HS-5 (cell line): ENCODE results near the gene CEP104.

Experiments used
- DNase-seq: peaks from one replicate; pipeline ENCODE4 v3.0.0-alpha.2; 2012; ENCODE audit warnings: low read depth

CEP104 gene

GRCh38 chr1:3799976-3800685 lies 56.9 kb downstream of the CEP104 start:
- no peak for DNase-seq

- DNase-seq: peak; percentile 49
Measured at GRCh38 chr1:3796215-3797061, 60.6 kb downstream of the CEP104 start, which contains the start of gene LRRC47. Gene LRRC47 (minus strand): TSS chr1:3796498. CDS start chr1:3796476, 22 bp downstream.

GRCh38 chr1:3795453-3796214 lies 61.4 kb downstream of the CEP104 start:
- no peak for DNase-seq

- DNase-seq: no peak
Measured at GRCh38 chr1:3790952-3791351, 66.1 kb downstream of the CEP104 start.

- DNase-seq: no peak
Measured at GRCh38 chr1:3790500-3790923, 66.5 kb downstream of the CEP104 start.

GRCh38 chr1:3789421-3790300 lies 67.3 kb downstream of the CEP104 start:
- DNase-seq: no peak

GRCh38 chr1:3788756-3789420 lies 68.1 kb downstream of the CEP104 start:
- no peak for DNase-seq

- DNase-seq: no peak
Measured at GRCh38 chr1:3787745-3788605, 69.0 kb downstream of the CEP104 start.

DNA sequence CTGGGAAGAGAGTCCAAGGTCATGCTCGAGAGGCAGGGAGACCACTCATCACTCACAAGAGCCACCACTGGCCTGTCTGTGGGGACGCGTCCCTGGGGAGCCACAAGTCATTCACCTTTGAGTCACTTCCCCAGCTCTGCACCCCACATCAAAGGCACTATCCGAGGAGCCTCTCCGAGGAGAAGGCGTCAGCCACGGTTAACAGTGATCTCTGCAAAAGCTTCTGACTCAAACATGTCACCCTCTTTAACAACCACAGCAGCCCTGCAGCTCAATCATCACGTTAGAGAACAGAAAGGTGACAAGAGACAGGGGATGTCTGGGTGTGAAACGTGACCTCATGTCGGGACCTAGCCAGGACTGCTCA lies 69.7 kb downstream of the CEP104 start:
- no peak for DNase-seq

DNA sequence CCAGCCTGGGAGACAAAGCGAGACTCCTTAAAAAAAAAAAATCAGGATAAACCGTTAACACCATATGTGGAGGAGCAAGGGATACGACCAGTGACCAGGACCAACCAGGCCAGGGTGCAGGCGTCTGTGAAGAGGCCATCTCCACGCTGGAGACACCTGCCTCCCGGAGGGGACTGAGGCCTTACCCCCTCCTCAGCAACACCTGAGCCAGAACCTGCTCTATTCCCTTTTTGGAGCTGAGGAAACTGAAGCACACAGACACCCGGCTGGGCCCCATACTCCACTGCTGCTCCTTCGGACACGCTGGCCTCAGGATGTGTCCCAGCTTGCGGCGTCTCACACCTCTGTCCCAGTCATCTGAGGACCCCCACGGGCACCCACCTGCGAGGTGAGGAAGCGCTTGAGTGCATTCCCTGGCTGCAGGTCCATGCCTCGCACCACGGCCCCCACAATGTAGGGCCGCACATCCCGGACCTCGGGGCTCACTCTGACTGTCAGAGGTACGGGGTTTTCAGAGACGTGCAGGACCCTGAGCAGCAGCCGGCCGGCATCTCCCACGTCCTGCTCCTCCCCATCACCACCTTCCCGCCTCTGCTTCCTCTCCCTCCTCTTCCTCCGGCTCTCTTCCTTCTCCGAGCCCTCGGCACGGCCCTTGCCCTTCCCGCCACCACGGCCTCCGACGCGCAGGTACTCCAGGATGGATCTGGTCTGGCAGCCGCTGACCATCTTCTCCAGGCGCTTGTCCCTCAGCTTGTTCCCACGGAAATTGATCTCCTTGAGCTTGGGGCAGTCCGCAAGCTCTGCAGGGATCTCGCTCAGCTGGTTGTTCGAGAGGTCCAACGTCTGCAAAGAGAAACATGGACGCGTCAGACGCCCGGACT lies 70.3 kb downstream of the CEP104 start:
- DNase-seq: no peak

GRCh38 chr1:3785456-3786157 lies 71.4 kb downstream of the CEP104 start:
- DNase-seq: no peak

DNA sequence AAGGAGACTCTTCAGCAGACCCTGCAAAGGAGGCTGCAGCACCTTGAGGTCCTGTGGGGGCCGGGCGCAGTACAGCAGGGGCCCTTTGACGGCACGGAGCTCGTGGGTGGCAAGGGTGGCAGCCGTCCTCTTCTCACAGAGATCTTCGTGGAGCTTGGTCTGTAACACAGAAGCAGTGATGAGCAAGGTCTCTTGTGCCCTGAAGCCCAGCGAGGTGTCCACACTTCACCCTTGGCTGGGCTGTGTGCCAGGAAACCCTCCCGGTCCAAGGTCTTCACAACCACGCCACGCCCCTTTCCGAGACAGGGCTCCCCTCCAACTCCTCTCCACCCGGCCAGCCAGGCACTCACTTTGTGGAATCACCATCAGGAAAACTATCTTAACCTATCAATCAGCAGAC lies 72.0 kb downstream of the CEP104 start:
- no peak for DNase-seq

GRCh38 chr1:3783651-3784474 lies 73.1 kb downstream of the CEP104 start:
- no peak for DNase-seq

GRCh38 chr1:3780901-3781300 lies 76.1 kb downstream of the CEP104 start:
- no peak for DNase-seq

DNA sequence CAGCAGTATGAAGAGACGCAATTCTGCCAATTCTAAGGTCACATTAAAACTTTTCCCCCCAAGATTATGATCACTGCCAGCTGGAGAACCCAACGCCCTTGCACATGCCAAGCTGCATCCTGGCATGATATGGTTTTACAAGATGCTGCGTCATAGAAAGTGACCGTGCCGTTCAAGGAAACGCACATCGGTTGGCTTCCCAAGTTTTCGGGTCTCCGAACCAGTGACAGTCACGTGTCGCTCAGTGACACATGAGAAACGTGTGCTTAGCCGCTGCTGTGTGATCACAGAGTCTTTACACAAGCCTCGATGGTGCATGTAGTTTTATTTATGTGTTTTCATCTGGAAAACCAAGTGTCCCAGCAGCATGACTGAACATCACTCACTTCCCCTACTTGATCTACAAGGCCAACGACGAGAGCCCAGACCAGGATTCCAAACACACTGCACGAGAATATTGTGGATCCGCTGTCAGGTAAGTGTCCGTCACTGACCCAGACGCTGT lies 77.0 kb downstream of the CEP104 start:
- DNase-seq: no peak

DNA sequence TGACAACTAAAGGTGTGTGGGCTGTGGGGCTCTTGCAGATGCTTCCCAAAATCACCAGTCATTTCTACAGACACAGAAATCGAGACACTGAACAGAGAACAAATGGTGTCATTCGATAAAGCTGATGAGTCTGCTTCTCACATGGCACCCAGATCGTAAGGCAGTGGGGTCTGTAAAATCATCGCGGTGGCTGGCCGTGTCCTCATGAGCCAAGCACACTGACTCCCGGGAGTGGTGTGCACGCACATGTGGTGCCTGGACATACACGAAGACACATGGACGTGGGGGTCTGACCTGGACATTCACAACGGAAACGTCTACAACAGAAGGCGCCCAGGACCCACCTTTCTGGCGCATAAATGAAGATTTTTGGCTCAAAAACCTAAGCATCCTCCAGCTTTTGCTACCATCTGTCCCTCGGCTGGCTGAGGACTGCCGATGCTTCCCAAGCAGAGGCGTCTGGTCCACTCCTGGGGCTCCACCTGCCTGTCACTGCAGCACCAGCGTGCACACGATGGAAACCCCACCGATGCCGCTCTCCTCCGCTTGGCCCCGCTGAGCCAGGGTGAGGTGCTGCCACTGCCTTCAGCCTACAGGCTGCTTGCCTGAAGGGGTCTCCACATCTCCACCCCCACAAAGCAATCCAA lies 77.6 kb downstream of the CEP104 start:
- no peak for DNase-seq
